ENCODE results near the gene KRT32. TPM values are rescaled to one million over a fixed set of nuclear protein-coding genes. Genes with fewer than 3 reads are reported as not detected.

KRT32 gene
- total RNA-seq, 2 donors from 2014 or later, result not detected

GRCh38 chr17:41448506-41448905, 18.7 kb downstream of the KRT32 start:
- Histone ChIP-seq H3K36me3 (no peaks in the 10 kb centered on the region), H3K9me3 (peaks cover 0 to 24% of the 10 kb centered on the region in 2 donors), H3K27me3 (peaks cover 0 to 2% of the 10 kb centered on the region in 2 donors), H3K4me3 (no peak overlapping the region), H3K4me1 (no peaks in the 10 kb centered on the region), H3K27ac (no peak overlapping the region)
- DNase-seq (ENCODE audit: low spot score), result no peak
- TF ChIP-seq, protein P1, sequence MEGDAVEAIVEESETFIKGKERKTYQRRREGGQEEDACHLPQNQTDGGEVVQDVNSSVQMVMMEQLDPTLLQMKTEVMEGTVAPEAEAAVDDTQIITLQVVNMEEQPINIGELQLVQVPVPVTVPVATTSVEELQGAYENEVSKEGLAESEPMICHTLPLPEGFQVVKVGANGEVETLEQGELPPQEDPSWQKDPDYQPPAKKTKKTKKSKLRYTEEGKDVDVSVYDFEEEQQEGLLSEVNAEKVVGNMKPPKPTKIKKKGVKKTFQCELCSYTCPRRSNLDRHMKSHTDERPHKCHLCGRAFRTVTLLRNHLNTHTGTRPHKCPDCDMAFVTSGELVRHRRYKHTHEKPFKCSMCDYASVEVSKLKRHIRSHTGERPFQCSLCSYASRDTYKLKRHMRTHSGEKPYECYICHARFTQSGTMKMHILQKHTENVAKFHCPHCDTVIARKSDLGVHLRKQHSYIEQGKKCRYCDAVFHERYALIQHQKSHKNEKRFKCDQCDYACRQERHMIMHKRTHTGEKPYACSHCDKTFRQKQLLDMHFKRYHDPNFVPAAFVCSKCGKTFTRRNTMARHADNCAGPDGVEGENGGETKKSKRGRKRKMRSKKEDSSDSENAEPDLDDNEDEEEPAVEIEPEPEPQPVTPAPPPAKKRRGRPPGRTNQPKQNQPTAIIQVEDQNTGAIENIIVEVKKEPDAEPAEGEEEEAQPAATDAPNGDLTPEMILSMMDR (IDR thresholded peaks at IDR 0.05), result no peak

GRCh38 chr17:41446806-41447205, 20.4 kb downstream of the KRT32 start:
- Histone ChIP-seq H3K4me1 (no peaks in the 10 kb centered on the region), H3K27ac (no peak overlapping the region), H3K27me3 (peaks cover 0 to 2% of the 10 kb centered on the region in 2 donors), H3K36me3 (no peaks in the 10 kb centered on the region), H3K4me3 (no peak overlapping the region), H3K9me3 (peaks cover 0 to 17% of the 10 kb centered on the region in 2 donors)
- TF ChIP-seq, protein P1 (IDR thresholded peaks at IDR 0.05), result no peak
- no peak for DNase-seq (ENCODE audit: low spot score)

DNA sequence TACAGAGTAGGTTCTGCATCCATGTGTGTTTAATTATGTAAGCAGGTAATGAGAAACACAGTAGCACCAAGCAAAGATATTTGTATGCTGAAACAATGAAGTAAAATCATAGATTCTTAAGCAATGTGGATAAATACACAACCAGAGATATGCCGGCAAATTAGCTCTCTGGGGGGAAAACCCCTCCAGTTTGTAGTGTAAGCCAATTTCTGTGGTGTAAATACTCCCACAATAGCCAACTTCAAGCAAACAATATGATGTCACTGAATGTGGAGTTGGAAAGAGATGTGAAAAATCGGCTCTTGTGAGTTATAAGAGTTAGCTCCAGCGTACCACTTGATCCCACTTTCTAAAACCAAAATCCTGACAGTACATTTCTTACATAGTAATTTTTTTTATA, 22.5 kb downstream of the KRT32 start:
- Histone ChIP-seq H3K27me3 (peaks cover 0 to 2% of the 10 kb centered on the region in 2 donors), H3K36me3 (no peaks in the 10 kb centered on the region), H3K4me3 (no peak overlapping the region), H3K9me3 (peaks cover 0 to 8% of the 10 kb centered on the region in 2 donors), H3K4me1 (no peaks in the 10 kb centered on the region), H3K27ac (no peak overlapping the region)
- TF ChIP-seq, protein P1 (IDR thresholded peaks at IDR 0.05), result no peak
- no peak for DNase-seq (ENCODE audit: low spot score)

DNA sequence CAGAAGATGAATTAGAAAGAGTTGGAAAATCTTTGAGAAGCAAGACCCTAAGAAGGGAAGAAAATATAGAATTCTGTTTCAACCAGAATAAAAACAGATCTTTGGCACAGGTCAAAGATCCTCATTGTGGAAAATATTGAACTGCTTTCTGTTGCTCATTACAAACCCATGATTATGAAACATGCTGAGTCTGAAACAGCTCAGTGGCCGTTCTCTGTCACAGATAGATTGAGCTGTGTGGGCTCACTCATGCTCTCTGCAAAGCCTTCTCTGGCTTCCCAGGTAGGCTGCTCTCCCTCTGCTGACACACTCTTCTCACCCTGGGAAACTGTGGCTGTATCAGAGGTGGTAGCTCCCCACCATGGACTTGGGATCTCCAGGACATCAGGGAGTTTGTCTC, 23.0 kb downstream of the KRT32 start:
- H3K9me3 ChIP-seq, result peaks cover 0 to 8% of the 10 kb centered on the region in 2 donors
- H3K27ac ChIP-seq, result no peak overlapping the region
- no peaks in the 10 kb centered on the region for H3K4me1 ChIP-seq
- no peak overlapping the region for H3K4me3 ChIP-seq
- peaks cover 0 to 2% of the 10 kb centered on the region in 2 donors for H3K27me3 ChIP-seq
- TF ChIP-seq, protein P1 (IDR thresholded peaks at IDR 0.05), result no peak
- H3K36me3 ChIP-seq, result no peaks in the 10 kb centered on the region
- DNase-seq (ENCODE audit: low spot score), result no peak

GRCh38 chr17:41442739-41443138, 24.4 kb downstream of the KRT32 start:
- TF ChIP-seq, protein P1 (IDR thresholded peaks at IDR 0.05), result no peak
- H3K9me3 ChIP-seq, result peaks cover 0 to 8% of the 10 kb centered on the region in 2 donors
- peaks cover 0 to 2% of the 10 kb centered on the region in 2 donors for H3K27me3 ChIP-seq
- H3K4me3 ChIP-seq, result no peak overlapping the region
- no peak overlapping the region for H3K27ac ChIP-seq
- H3K4me1 ChIP-seq, result no peaks in the 10 kb centered on the region
- DNase-seq (ENCODE audit: low spot score), result no peak
- H3K36me3 ChIP-seq, result no peaks in the 10 kb centered on the region

GRCh38 chr17:41440531-41441033, 26.6 kb downstream of the KRT32 start, which contains the start of gene KRT38:
TSS of gene KRT38 (minus strand) at chr17:41440983. CDS start at chr17:41440921, 62 bp downstream.
- H3K36me3 ChIP-seq, result no peaks in the 10 kb centered on the region
- TF ChIP-seq, protein P1 (IDR thresholded peaks at IDR 0.05), result no peak
- H3K4me1 ChIP-seq, result no peaks in the 10 kb centered on the region
- no peak for DNase-seq (ENCODE audit: low spot score)
- H3K9me3 ChIP-seq, result peaks cover 0 to 8% of the 10 kb centered on the region in 2 donors
- peaks cover 0 to 2% of the 10 kb centered on the region in 2 donors for H3K27me3 ChIP-seq
- H3K27ac ChIP-seq, result no peak within 1 kb of the TSS
- H3K4me3 ChIP-seq, result no peak within 1 kb of the TSS
